Caki2 (cell line): ENCODE data around the gene NLGN3. TPM values are rescaled to one million over a fixed set of nuclear protein-coding genes. Genes with fewer than 3 reads are reported as not detected.
A peak's percentile ranks its signal among the peaks of the same experiment; 100 is the strongest.
"Not testable (repeated sequence)": the region's sequence is repeated elsewhere in the genome, so short reads cannot be mapped to it uniquely, and the experiment has no call there.

Experiments used
- DNase-seq: peaks from one replicate; pipeline ENCODE4 v3.0.0-alpha.2; 2015; ENCODE audit warnings: low read depth
- in situ Hi-C: cut with HindIII; loops from 2 replicates; pipeline ENCODE4 v1.10.0; 2016; ENCODE audit warnings: low sequenced_read_pairs, low pct_unique_long_range_greater_than_20kb, mixed read lengths
- total RNA-seq: library from RNA; depleted of rRNA; stranded (reverse); fragments of >200 nt; shearing (Covaris generic); gene quantifications from 2 replicates; pipeline ENCODE4 v1.2.3, GENCODE V29; 2014; ENCODE audit warnings: low replicate concordance

Gene NLGN3
- total RNA-seq, 1 experiment from 2014 or later, result 0.20 TPM

GRCh38 chrX:71162981-71163380 lies 18.3 kb downstream of the NLGN3 start:
- in situ Hi-C loops, result no loop called here

GRCh38 chrX:71164071-71164470 lies 19.4 kb downstream of the NLGN3 start:
- DNase-seq, result no peak
- in situ Hi-C loops, result no loop called here

More at GRCh38 chrX:71162981-71163380, 18.3 kb downstream of the NLGN3 start:
- no peak for DNase-seq

GRCh38 chrX:71166461-71166860 lies 21.8 kb downstream of the NLGN3 start:
- in situ Hi-C loops, result no loop called here

GRCh38 chrX:71167031-71167781 lies 22.6 kb downstream of the NLGN3 start:
- DNase-seq, result no peak
- in situ Hi-C loops, result no loop called here

More at GRCh38 chrX:71166461-71166860, 21.8 kb downstream of the NLGN3 start:
- no peak for DNase-seq

- in situ Hi-C loops, result no loop called here
- DNase-seq, result no peak
Measured at GRCh38 chrX:71168134-71168533, 23.5 kb downstream of the NLGN3 start.

- DNase-seq, result no peak
- in situ Hi-C loops, result no loop called here
Measured at GRCh38 chrX:71169586-71169985, 24.9 kb downstream of the NLGN3 start.

- DNase-seq, result no peak
- in situ Hi-C loops, result no loop called here
Measured at GRCh38 chrX:71170660-71171059, 26.0 kb downstream of the NLGN3 start.

- in situ Hi-C loops, result no loop called here
- DNase-seq, result no peak
Measured at GRCh38 chrX:71171110-71171801, 26.6 kb downstream of the NLGN3 start.

GRCh38 chrX:71173440-71173839 lies 28.8 kb downstream of the NLGN3 start:
- no peak for DNase-seq
- in situ Hi-C loops, result no loop called here

GRCh38 chrX:71174795-71175194 lies 30.2 kb downstream of the NLGN3 start:
- in situ Hi-C loops, result no loop called here
- DNase-seq, result no peak

GRCh38 chrX:71175531-71175930 lies 30.9 kb downstream of the NLGN3 start:
- in situ Hi-C loops, result no loop called here
- DNase-seq, result no peak

GRCh38 chrX:71177327-71177726 lies 32.7 kb downstream of the NLGN3 start:
- in situ Hi-C loops, result no loop called here

GRCh38 chrX:71178908-71179307 lies 34.3 kb downstream of the NLGN3 start:
- peak; percentile 38 for DNase-seq

More at GRCh38 chrX:71177327-71177726, 32.7 kb downstream of the NLGN3 start:
- no peak for DNase-seq

GRCh38 chrX:71180579-71181265 lies 36.1 kb downstream of the NLGN3 start:
- in situ Hi-C loops, DNase-seq: not testable (repeated sequence)

More at GRCh38 chrX:71178908-71179307, 34.3 kb downstream of the NLGN3 start:
- in situ Hi-C loops, result no loop called here

- in situ Hi-C loops, result no loop called here
- DNase-seq, result no peak
Measured at GRCh38 chrX:71181558-71181909, 36.9 kb downstream of the NLGN3 start.

GRCh38 chrX:71181910-71182799 lies 37.5 kb downstream of the NLGN3 start:
- in situ Hi-C loops, result no loop called here
- DNase-seq, result peak; percentile 90

GRCh38 chrX:71182871-71183270 lies 38.2 kb downstream of the NLGN3 start:
- DNase-seq, result no peak
- in situ Hi-C loops, result no loop called here

GRCh38 chrX:71183341-71183740 lies 38.7 kb downstream of the NLGN3 start:
- in situ Hi-C loops, result no loop called here
- no peak for DNase-seq
